HepG2 (cell line): ENCODE results near the gene PPP1R15B. TPM values are rescaled to one million over a fixed set of nuclear protein-coding genes. Genes with fewer than 3 reads are reported as not detected.

ENCODE experiments used
- ATAC-seq: fragments of 200-7000 bp; cut with Tn5 transposase; 3 replicates; pipeline ENCODE4 v1.9.1; 2020; ENCODE audit warnings: mild to moderate bottlenecking, moderate library complexity
- BruUV-seq: library from RNA; stranded (reverse); fragments of 400-500 nt; replicated peaks from 2 replicates; lab custom pipeline; 2021; lab: Mats Ljungman, UMichigan
- CTCF ChIA-PET: fragments of 300-600 bp; formaldehyde crosslinking; extraction: SDS; loops from one replicate; lab custom pipeline; 2021; ENCODE audit warnings: low total read pairs, inconsistent platforms, low intra/inter-chr PET ratio; lab: Yijun Ruan, JAX
- POLR2A ChIA-PET: fragments of 350-600 bp; sonication (Branson Sonifier 250); formaldehyde crosslinking; loops from one replicate; lab custom pipeline; 2020; ENCODE audit warnings: antibody characterized with exemption, inconsistent platforms; lab: Yijun Ruan, JAX
- DNase-seq: peaks from one replicate; pipeline ENCODE4 v3.0.0-alpha.2; 2015; ENCODE audit warnings: low spot score
- FAIRE-seq: peaks from 3 replicates; lab custom pipeline; 2011; peaks lifted over from hg19 to GRCh38; lab: Jason Lieb, UNC
- H2AFZ ChIP-seq: one replicate; pipeline ENCODE4 v1.6.1; 2011; ENCODE audit warnings: low read length, inconsistent platforms
- H3K27ac ChIP-seq: fragments of 300-600 bp; 3 replicates; pipeline ENCODE4 v1.8.0; 2011; ENCODE audit warnings: mixed run types, mild to moderate bottlenecking, mixed read lengths, low read length, inconsistent platforms; ENCODE audit not compliant: insufficient read depth; ENCODE audit errors: extremely low read length
- H3K27me3 ChIP-seq, 2 experiments: fragments of 200-600 bp in 1 of 2; 2 replicates in 1 of 2; 3 replicates in 1 of 2; pipeline versions ENCODE4 v1.6.0 to v1.8.0; 2011; ENCODE audit warnings: low read length in 2 of 2, mild to moderate bottlenecking in 2 of 2, moderate library complexity in 2 of 2, inconsistent platforms in 1 of 2; ENCODE audit not compliant: insufficient read depth in 2 of 2, control insufficient read depth in 1 of 2
- H3K36me3 ChIP-seq, 2 experiments: fragments of 200-600 bp in 1 of 2; replicated peaks in 1 of 2; 2 replicates in 1 of 2; 3 replicates in 1 of 2; pipeline versions ENCODE4 v1.5.1 to v1.8.0; 2011; ENCODE audit warnings: low read length in 2 of 2, inconsistent platforms in 1 of 2; ENCODE audit not compliant: insufficient read depth in 2 of 2, control insufficient read depth in 1 of 2
- H3K4me1 ChIP-seq: 2 replicates; pipeline ENCODE4 v1.5.1; 2012; ENCODE audit warnings: low read length, inconsistent platforms; ENCODE audit not compliant: insufficient read depth
- H3K4me2 ChIP-seq: 2 replicates; pipeline ENCODE4 v1.6.0; 2011; ENCODE audit warnings: low read depth, low read length, inconsistent platforms
- H3K4me3 ChIP-seq, 3 experiments: fragments of 200-600 bp in 1 of 3; sonication (generic), shearing (Covaris generic) in 1 of 3; replicated peaks in 1 of 3; 2 replicates each; pipeline ENCODE4 v1.5.1; 2011 to 2016; ENCODE audit warnings: low read length in 3 of 3, inconsistent platforms in 2 of 3, low read depth in 2 of 3, mild to moderate bottlenecking in 2 of 3, control low read depth in 1 of 3, mixed read lengths in 1 of 3; ENCODE audit not compliant: insufficient read depth in 1 of 3
- H3K79me2 ChIP-seq: one replicate; pipeline ENCODE4 v1.6.1; 2011; ENCODE audit warnings: low read length, inconsistent platforms; ENCODE audit not compliant: insufficient read depth
- H3K9ac ChIP-seq: 2 replicates; pipeline ENCODE4 v1.6.0; 2011; ENCODE audit warnings: mild to moderate bottlenecking, low read depth, low read length, inconsistent platforms; ENCODE audit not compliant: insufficient read depth
- H3K9me3 ChIP-seq: 2 replicates; pipeline ENCODE4 v1.5.1; 2012; ENCODE audit warnings: mild to moderate bottlenecking, low read length
- H4K20me1 ChIP-seq: 2 replicates; pipeline ENCODE4 v1.6.0; 2011; ENCODE audit warnings: inconsistent platforms, mild to moderate bottlenecking, low read length, moderate library complexity; ENCODE audit not compliant: insufficient read depth
- ARNT2 ChIP-seq: sonication (generic); formaldehyde crosslinking; IDR thresholded peaks from 2 replicates; pipeline ENCODE4 v1.8.0; 2022; ENCODE audit warnings: mild to moderate bottlenecking, low read depth, missing genetic modification reagents, moderate library complexity
- FOXM1 ChIP-seq: sonication (generic); formaldehyde crosslinking; IDR thresholded peaks from 2 replicates; pipeline ENCODE4 v1.5.0; 2020; ENCODE audit warnings: missing genetic modification reagents
- GABPB1 ChIP-seq: IDR thresholded peaks from 2 replicates; pipeline ENCODE4 v1.6.1; 2016; ENCODE audit warnings: mild to moderate bottlenecking, missing genetic modification reagents, moderate library complexity, missing compliant biosample characterization
- HMG20A ChIP-seq: IDR thresholded peaks from 2 replicates; pipeline ENCODE4 v1.6.1; 2016; ENCODE audit warnings: borderline replicate concordance
- MED1 ChIP-seq: sonication (generic); formaldehyde crosslinking; IDR thresholded peaks from 2 replicates; pipeline ENCODE4 v1.4.0; 2020; ENCODE audit warnings: missing genetic modification reagents
- NR2C2 ChIP-seq: sonication (generic); formaldehyde crosslinking; IDR thresholded peaks from 2 replicates; pipeline ENCODE4 v1.4.0; 2020; ENCODE audit warnings: missing genetic modification reagents, mild to moderate bottlenecking, moderate library complexity, borderline replicate concordance
- ZNF10 ChIP-seq: sonication (generic); formaldehyde crosslinking; IDR thresholded peaks from 2 replicates; pipeline ENCODE4 v1.4.0; 2020; ENCODE audit warnings: mild to moderate bottlenecking, low read depth, missing genetic modification reagents, borderline replicate concordance
- ZNF207 ChIP-seq: fragments of 450-650 bp; IDR thresholded peaks from 2 replicates; pipeline ENCODE4 v1.6.1; 2016; ENCODE audit warnings: antibody characterized with exemption, borderline replicate concordance
- ZNF317 ChIP-seq: sonication (generic); formaldehyde crosslinking; IDR thresholded peaks from 2 replicates; pipeline ENCODE4 v1.5.0; 2020; ENCODE audit warnings: mild to moderate bottlenecking, missing genetic modification reagents
- ZNF614 ChIP-seq: IDR thresholded peaks from 2 replicates; pipeline ENCODE4 v1.6.1; 2018; ENCODE audit warnings: missing biosample characterization, missing genetic modification reagents, inconsistent platforms, borderline replicate concordance
- ZNF616 ChIP-seq: sonication (generic); formaldehyde crosslinking; IDR thresholded peaks from 2 replicates; pipeline ENCODE4 v1.5.0; 2020; ENCODE audit warnings: low read depth, mild to moderate bottlenecking, missing genetic modification reagents
- ZNF788 ChIP-seq: sonication (generic); formaldehyde crosslinking; IDR thresholded peaks from 2 replicates; pipeline ENCODE4 v1.5.0; 2020; ENCODE audit warnings: mild to moderate bottlenecking, missing genetic modification reagents, borderline replicate concordance
- WGBS: methylation state at CpG from one replicate; pipeline ENCODE4 v1.1.6; 2017; ENCODE audit warnings: low lambda C conversion rate; 5-methylcytosine and 5-hydroxymethylcytosine counted together
- in situ Hi-C: cut with HindIII; loops from 2 replicates; pipeline ENCODE4 v1.10.0; 2017; ENCODE audit warnings: low pct_unique_long_range_greater_than_20kb; ENCODE audit not compliant: extremely low pct_ligation_motif_present
- intact Hi-C: fragments of 100-400 bp; cut with micrococcal nuclease; formaldehyde crosslinking; loops from one replicate; pipeline ENCODE4 v1.10.0; 2022; ENCODE audit not compliant: unreplicated experiment
- polyA plus RNA-seq, 8 experiments: library from polyadenylated mRNA; depleted of rRNA in 3 of 8; stranded (reverse) in 7 of 8; unstranded in 1 of 8; fragments of >200 nt; fragmentation: Illumina TruSeq in 4 of 8; extraction: Trizol in 4 of 8; gene quantifications; 2 replicates each; pipeline versions ENCODE4 v1.2.1 to v1.2.3, GENCODE V29; 2011 to 2016; ENCODE audit warnings: low read depth in 4 of 8, missing spikeins in 1 of 8, mixed read lengths in 1 of 8; ENCODE audit not compliant: insufficient read depth in 1 of 8
- total RNA-seq, 5 experiments: library from RNA; depleted of rRNA; stranded (reverse); fragments of >200 nt; fragmentation: Illumina TruSeq; extraction: Trizol; gene quantifications; 2 replicates each; pipeline ENCODE4 v1.2.3, GENCODE V29; 2016; ENCODE audit warnings: low read depth in 1 of 5
- TF ChIP-seq, protein P1 (sequence below): sonication (generic); formaldehyde crosslinking; IDR thresholded peaks from 2 replicates; pipeline ENCODE4 v1.4.0; 2020; ENCODE audit warnings: mild to moderate bottlenecking, low read depth, missing genetic modification reagents
- TF ChIP-seq, protein P2 (sequence below): IDR thresholded peaks from 2 replicates; pipeline ENCODE4 v1.6.1; 2016; ENCODE audit warnings: control low read depth
- TF ChIP-seq, protein P3 (sequence below): sonication (generic); IDR thresholded peaks from 2 replicates; pipeline ENCODE4 v1.6.1; 2016; ENCODE audit warnings: low read depth, borderline replicate concordance

Gene PPP1R15B
- total and polyA plus RNA-seq, 2 of the 13 experiments (the other 11 are each of a cell fraction or from before 2014, with no cell fraction given) = 13.4 to 23.8 TPM

DNA sequence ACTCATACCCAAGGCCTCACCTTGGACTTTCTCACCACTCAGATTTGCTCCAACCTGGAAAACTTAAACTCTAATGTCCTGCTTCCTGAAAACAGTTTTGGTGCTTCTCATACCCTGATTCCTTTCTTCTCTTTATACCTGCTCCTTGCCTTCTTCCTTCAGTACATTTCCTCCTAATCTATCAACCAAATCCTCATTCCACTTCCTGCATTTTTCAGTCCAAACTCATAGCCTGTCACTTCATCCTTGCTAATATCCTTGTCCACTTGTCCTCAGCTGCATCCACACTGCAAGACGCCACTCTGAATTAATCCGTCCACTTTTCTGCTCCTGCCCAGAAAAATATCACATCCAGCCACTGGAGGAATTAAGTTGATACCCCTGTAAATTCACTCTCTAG is 25.9 kb downstream of the PPP1R15B start:
- H3K79me2 ChIP-seq = no peaks in the 10 kb centered on the region
- H3K9ac ChIP-seq = no peak overlapping the region
- no peaks in the 10 kb centered on the region for H3K9me3 ChIP-seq
- no TSS peak for BruUV-seq
- in situ Hi-C loops = no loop called here
- FAIRE-seq = no peak
- no peak overlapping the region for H3K27ac ChIP-seq
- ATAC-seq = no peak
- no peaks in the 10 kb centered on the region for H3K36me3 ChIP-seq
- intact Hi-C loops = no loop called here
- no peaks in the 10 kb centered on the region for H4K20me1 ChIP-seq
- no peak overlapping the region for H2AFZ ChIP-seq
- H3K4me3 ChIP-seq = no peak overlapping the region
- ChIA-PET CTCF (no interaction called here), POLR2A (interaction anchor here (0.7 to 1.2 kb wide), 3 partner anchors 8 to 13 kb away, joined by 3 to 4 read pairs (median 3); no protein-coding TSS in a partner anchor)
- H3K4me1 ChIP-seq = peaks cover 18% of the 10 kb centered on the region
- H3K27me3 ChIP-seq = no peaks in the 10 kb centered on the region
- no peak overlapping the region for H3K4me2 ChIP-seq
- DNase-seq = no peak
- TF ChIP-seq, protein P1, sequence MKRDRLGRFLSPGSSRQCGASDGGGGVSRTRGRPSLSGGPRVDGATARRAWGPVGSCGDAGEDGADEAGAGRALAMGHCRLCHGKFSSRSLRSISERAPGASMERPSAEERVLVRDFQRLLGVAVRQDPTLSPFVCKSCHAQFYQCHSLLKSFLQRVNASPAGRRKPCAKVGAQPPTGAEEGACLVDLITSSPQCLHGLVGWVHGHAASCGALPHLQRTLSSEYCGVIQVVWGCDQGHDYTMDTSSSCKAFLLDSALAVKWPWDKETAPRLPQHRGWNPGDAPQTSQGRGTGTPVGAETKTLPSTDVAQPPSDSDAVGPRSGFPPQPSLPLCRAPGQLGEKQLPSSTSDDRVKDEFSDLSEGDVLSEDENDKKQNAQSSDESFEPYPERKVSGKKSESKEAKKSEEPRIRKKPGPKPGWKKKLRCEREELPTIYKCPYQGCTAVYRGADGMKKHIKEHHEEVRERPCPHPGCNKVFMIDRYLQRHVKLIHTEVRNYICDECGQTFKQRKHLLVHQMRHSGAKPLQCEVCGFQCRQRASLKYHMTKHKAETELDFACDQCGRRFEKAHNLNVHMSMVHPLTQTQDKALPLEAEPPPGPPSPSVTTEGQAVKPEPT (CRISPR knock-in tag) = no peak
- TF ChIP-seq ZNF10 (no peak), ZNF614 (CRISPR knock-in tag) (no peak), ZNF207 (no peak)
- 92% methylated on average over 2 of the region's 2 CpGs for WGBS

DNA sequence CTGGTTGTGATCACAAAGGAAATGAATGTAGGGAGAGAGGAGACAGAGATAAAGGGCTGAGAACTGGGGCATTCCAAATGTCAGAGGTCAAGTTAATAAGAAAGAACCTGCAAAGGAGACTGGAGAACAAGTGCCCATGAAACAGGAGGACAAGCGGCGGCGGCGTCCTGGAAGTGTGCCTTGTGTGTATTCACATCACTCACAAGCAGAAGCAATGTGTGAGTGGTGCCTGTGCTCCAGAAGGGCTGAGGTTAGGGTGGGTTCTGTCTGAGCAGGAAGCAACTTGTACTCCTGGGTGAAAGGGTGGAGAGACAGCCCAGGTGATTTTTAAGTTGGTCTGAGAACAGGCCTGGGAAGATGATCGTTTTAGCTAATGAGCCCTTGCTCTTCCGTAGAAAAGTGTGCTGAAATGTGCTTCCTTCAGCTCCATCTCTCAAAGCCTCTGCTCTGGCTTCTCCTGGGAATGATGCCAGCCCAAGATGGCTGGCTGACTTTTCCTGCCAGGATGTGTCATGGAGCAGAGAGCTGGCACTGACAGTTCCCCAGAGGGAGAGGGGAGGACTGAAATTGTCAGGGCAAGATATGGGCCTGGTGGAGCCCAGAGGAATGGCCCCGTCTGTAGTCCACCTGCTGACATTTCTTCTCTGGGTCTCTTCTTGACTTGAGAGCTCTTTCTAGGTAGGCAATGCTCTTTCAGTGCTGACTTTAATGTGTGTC is 26.8 kb downstream of the PPP1R15B start:
- no TSS peak for BruUV-seq
- Histone ChIP-seq H4K20me1 (no peaks in the 10 kb centered on the region), H3K9ac (no peak overlapping the region), H3K79me2 (no peaks in the 10 kb centered on the region), H3K27ac (no peak overlapping the region), H3K4me3 (no peak overlapping the region), H2AFZ (no peak overlapping the region), H3K27me3 (no peaks in the 10 kb centered on the region), H3K4me1 (peaks cover 27% of the 10 kb centered on the region), H3K4me2 (no peak overlapping the region), H3K36me3 (no peaks in the 10 kb centered on the region), H3K9me3 (no peaks in the 10 kb centered on the region)
- ATAC-seq = no peak
- CTCF ChIA-PET = no interaction called here
- in situ Hi-C loops = no loop called here
- no peak for DNase-seq
- intact Hi-C loops = no loop called here
- POLR2A ChIA-PET = interaction anchor here (0.9 to 1.2 kb wide), 2 partner anchors 11 to 14 kb away, joined by 3 read pairs; no protein-coding TSS in a partner anchor
- no peak for FAIRE-seq
- 95% methylated on average over 7 of the region's 7 CpGs for WGBS
- TF ChIP-seq MED1 (no peak), GABPB1 (CRISPR knock-in tag) (no peak), FOXM1 (CRISPR knock-in tag) (no peak), NR2C2 (CRISPR knock-in tag) (no peak), ZNF317 (no peak), ZNF616 (CRISPR knock-in tag) (no peak), ARNT2 (CRISPR knock-in tag) (no peak), HMG20A (CRISPR knock-in tag) (no peak), ZNF788 (no peak)
- TF ChIP-seq, protein P2, sequence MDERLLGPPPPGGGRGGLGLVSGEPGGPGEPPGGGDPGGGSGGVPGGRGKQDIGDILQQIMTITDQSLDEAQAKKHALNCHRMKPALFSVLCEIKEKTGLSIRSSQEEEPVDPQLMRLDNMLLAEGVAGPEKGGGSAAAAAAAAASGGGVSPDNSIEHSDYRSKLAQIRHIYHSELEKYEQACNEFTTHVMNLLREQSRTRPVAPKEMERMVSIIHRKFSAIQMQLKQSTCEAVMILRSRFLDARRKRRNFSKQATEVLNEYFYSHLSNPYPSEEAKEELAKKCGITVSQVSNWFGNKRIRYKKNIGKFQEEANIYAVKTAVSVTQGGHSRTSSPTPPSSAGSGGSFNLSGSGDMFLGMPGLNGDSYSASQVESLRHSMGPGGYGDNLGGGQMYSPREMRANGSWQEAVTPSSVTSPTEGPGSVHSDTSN (CRISPR knock-in tag) = no peak
- TF ChIP-seq, protein P3, sequence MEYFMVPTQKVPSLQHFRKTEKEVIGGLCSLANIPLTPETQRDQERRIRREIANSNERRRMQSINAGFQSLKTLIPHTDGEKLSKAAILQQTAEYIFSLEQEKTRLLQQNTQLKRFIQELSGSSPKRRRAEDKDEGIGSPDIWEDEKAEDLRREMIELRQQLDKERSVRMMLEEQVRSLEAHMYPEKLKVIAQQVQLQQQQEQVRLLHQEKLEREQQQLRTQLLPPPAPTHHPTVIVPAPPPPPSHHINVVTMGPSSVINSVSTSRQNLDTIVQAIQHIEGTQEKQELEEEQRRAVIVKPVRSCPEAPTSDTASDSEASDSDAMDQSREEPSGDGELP = no peak
